ENCODE measurements around the gene RABGAP1L. TPM values are rescaled to one million over a fixed set of nuclear protein-coding genes. Genes with fewer than 3 reads are reported as not detected.
"Not testable (repeated sequence)": the region's sequence is repeated elsewhere in the genome, so short reads cannot be mapped to it uniquely, and the experiment has no call there.

Gene RABGAP1L
- total RNA-seq, 1 experiment from 2014 or later = 31.2 TPM

DNA sequence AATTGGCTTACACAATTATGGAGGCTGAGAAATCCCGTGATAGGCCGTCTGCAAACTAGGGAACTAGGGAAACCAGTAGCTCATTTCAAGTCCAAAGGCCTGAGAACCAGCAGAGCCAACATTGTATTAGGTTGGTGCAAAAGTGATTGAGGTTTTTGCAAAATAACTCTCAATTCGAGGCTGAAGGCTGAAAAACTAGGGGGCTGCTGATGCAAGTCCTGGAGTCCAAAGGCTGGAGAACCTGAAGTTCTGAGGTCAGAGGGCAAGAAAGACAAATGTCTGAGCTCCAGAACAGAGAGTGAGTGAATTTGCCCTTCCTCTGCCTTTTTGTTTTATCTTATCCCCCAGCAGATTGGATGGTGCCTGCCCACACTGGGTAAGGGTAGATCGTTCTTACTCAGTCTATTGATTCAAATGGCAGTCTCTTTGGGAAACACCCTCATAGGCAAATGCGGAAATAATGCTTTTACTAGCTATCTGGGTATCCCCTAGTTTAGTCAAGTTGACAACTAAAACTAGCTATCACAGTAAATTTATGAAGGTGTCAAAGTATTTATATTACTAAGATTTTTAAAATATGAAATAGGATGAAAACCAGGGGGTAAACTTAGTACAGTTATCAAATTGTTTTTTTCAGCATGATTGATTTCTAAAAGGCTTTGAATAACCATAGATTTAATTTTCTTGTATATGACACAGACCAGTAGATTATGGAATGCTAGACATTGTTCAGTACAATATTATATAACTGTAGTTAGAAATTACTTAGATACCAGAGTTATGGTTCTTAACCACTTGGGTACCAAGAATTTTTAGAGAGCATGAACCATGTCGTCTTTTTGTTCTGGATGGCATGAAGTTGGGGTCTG lies 15.4 kb downstream of the RABGAP1L start:
- no peak for DNase-seq (ENCODE audit: low read depth, low spot score)
- in situ Hi-C loops (cut with HindIII; ENCODE audit: low pct_unique_long_range_greater_than_20kb, low sequenced_read_pairs) = no loop called here

- in situ Hi-C loops (cut with HindIII; ENCODE audit: low pct_unique_long_range_greater_than_20kb, low sequenced_read_pairs); DNase-seq (ENCODE audit: low read depth, low spot score): not testable (repeated sequence)
These were observed 19.1 kb downstream of the RABGAP1L start for GRCh38 chr1:174178459-174178858.

DNA sequence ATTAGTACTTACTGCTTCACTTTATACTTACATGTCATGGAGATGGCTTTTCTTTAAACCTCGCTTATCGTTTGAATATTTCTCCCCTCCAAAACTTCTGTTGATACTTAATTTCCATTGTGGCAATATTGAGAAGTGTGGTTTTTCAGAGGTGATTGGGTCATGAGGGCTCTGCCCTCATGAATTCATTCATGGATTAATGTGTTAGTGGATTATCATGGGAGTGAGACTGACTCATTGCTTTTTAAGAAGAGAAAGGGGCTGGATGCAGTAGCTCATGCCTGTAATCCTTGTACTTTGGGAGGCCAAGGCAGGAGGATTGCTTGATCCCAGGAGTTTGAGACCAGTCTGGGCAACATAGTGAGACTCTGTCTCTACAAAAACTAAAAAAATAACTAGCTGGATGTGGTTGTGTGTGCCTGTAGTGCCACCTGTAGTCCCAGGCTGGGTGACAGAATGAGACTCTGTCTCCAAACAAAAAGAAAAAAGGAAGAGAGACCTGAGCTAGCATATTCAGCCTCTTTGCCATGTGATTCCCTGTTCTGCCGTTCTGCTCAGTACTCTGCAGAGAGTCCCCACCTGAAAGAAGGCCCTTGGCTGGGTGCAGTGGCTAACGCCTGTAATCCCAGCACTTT lies 30.2 kb downstream of the RABGAP1L start:
- in situ Hi-C loops (cut with HindIII; ENCODE audit: low pct_unique_long_range_greater_than_20kb, low sequenced_read_pairs) = no loop called here
- no peak for DNase-seq (ENCODE audit: low read depth, low spot score)

DNA sequence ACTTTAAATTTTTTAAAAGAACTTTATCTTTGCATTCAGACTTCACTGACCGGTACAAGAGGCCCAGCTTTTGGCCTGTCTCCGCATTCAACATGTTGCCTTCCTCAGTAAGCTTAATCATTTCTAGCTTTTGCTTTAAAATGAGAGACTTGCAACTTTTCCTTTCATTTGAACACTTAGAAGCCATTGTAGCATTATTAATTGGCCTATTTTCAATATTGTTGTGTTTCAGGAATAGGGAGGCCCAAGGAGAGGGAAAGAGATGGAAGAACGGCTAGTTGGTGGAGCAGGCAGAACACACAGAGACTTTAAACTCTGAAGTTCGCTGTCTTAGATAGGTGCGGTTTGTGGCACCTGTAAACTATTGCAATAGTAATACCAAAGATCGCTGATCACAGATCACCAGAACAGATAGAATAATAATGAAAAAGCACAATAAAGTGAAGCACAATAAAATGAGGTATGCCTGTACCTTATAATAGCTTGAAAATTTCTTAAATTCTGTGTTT lies 31.4 kb downstream of the RABGAP1L start:
- in situ Hi-C loops (cut with HindIII; ENCODE audit: low pct_unique_long_range_greater_than_20kb, low sequenced_read_pairs) = no loop called here
- DNase-seq (ENCODE audit: low read depth, low spot score) = no peak

- in situ Hi-C loops (cut with HindIII; ENCODE audit: low pct_unique_long_range_greater_than_20kb, low sequenced_read_pairs) = no loop called here
- no peak for DNase-seq (ENCODE audit: low read depth, low spot score)
These were observed 32.1 kb downstream of the RABGAP1L start for GRCh38 chr1:174191349-174191862.

GRCh38 chr1:174194461-174194860 lies 35.1 kb downstream of the RABGAP1L start:
- no peak for DNase-seq (ENCODE audit: low read depth, low spot score)
- in situ Hi-C loops (cut with HindIII; ENCODE audit: low pct_unique_long_range_greater_than_20kb, low sequenced_read_pairs) = no loop called here

DNA sequence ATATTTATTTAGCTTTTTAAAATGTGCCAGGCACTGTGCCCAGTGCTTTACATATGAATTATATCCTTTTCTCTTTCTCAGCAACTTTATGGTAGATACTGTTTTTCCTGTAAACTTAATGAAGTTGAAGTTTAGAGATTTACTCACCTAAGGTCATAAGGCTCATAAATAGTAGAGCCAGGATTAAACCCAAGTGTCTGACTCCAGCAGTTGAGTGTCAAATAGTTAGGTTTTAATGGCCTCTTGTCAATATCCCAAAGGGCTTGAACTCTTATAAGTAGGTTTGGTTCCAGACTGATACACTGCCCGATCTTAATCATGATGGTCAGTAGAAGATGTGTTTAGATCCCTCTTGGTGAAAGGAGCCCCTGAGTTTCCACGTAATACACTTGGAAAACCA lies 37.8 kb downstream of the RABGAP1L start:
- in situ Hi-C loops (cut with HindIII; ENCODE audit: low pct_unique_long_range_greater_than_20kb, low sequenced_read_pairs) = no loop called here

DNA sequence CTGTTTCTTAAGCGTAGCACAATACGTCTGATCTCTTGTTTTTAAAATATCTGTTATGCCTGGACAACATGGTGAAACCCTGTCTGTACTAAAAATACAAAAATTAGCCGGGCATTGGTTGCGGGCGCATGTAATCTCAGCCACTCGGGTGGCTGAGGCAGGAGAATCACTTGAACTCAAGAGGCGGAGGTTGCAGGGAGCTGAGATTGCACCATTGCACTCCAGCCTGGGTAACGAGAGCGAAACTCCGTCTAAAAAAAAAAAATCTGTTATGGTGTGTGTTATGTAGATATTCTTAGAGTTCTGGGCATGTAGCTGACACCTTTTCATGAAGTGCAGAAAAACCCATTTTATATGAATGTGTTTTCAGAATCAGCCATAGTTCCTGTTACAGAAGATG lies 38.2 kb downstream of the RABGAP1L start:
- in situ Hi-C loops (cut with HindIII; ENCODE audit: low pct_unique_long_range_greater_than_20kb, low sequenced_read_pairs) = no loop called here
- DNase-seq (ENCODE audit: low read depth, low spot score) = no peak

More for the DNA sequence above, 37.8 kb downstream of the RABGAP1L start:
- no peak for DNase-seq (ENCODE audit: low read depth, low spot score)

GRCh38 chr1:174198202-174198601 lies 38.9 kb downstream of the RABGAP1L start:
- in situ Hi-C loops (cut with HindIII; ENCODE audit: low pct_unique_long_range_greater_than_20kb, low sequenced_read_pairs) = no loop called here
- no peak for DNase-seq (ENCODE audit: low read depth, low spot score)

DNA sequence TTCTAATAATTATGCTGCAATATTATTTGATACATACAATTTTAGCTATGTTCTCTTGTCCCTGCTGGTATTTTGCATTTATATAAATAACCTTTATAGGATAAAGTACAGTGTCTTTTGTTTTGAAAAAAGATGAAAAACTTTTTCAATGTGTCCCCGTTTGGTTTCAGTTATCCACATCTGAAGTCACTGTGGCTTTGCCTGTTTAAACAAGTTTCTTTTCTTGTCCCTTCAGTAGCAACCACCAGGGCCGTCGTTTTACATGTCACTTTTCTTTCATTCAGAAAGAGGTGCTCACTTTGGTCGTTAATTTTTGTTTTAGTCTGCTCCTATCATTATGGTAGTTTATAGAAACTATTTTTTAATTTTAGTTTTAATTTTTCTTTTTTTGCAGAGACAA lies 41.4 kb downstream of the RABGAP1L start:
- in situ Hi-C loops (cut with HindIII; ENCODE audit: low pct_unique_long_range_greater_than_20kb, low sequenced_read_pairs) = no loop called here
- DNase-seq (ENCODE audit: low read depth, low spot score) = no peak

DNA sequence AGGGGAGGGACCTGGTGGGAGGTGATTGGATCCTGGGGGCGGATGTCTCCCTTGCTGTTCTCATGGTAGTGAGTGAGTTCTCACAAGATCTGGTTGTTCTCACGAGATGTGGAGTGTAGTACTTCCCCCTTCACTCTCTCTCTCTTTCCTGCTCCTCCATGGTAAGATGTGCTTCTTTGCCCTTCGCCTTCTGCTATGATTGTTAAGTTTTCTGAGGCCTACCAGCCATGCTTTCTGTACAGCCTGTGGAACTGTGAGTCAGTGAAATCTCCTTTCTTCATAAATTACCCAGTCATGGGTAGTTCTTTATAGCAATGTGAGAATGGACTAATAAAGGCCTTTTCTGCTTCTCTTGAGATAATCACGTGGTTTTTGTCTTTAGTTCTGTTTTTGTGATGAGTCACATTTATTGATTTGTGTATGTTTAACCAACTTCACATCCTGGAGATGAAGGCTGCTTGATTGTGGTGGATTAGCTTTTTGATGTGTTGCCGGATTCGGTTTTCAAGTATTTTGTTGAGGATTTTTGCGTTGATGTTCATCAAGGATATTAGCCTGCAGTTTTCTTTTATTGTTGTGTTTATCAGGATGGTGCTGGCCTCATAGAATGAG lies 45.5 kb downstream of the RABGAP1L start:
- peak; percentile 16 for DNase-seq (ENCODE audit: low read depth, low spot score)
- in situ Hi-C loops (cut with HindIII; ENCODE audit: low pct_unique_long_range_greater_than_20kb, low sequenced_read_pairs) = no loop called here

DNA sequence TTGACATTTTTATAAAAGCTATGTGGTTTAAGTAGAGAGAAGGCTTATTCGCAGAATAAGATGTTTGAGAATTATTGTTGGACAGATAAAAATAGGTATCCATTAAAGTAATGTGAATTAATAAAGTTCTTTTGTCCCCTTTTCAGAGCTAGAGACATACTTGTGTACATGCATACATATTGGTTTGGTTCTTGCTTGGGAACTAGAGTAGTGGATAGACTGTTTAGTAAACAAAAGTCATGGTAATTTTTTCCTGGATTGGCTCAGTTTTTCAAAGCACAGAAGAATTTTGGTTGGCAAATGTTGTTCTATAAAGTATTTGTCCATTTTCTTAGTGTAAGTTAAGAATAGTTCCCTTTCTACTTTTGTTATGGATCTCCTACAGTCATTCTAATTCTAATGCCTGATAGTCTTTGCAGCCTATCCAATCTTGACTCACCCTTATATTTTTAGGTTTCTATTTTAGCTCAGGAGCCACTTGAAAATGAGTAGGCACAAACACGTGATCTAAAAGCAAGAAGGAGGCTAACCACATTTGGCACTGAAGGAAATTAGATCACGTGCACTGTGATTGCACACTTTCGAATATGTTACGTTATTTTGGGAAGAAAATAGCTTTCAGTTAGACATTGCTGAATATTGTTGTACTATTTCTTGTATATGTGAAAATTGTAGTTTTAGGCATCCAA lies 47.0 kb downstream of the RABGAP1L start:
- DNase-seq (ENCODE audit: low read depth, low spot score) = no peak
- in situ Hi-C loops (cut with HindIII; ENCODE audit: low pct_unique_long_range_greater_than_20kb, low sequenced_read_pairs) = no loop called here

DNA sequence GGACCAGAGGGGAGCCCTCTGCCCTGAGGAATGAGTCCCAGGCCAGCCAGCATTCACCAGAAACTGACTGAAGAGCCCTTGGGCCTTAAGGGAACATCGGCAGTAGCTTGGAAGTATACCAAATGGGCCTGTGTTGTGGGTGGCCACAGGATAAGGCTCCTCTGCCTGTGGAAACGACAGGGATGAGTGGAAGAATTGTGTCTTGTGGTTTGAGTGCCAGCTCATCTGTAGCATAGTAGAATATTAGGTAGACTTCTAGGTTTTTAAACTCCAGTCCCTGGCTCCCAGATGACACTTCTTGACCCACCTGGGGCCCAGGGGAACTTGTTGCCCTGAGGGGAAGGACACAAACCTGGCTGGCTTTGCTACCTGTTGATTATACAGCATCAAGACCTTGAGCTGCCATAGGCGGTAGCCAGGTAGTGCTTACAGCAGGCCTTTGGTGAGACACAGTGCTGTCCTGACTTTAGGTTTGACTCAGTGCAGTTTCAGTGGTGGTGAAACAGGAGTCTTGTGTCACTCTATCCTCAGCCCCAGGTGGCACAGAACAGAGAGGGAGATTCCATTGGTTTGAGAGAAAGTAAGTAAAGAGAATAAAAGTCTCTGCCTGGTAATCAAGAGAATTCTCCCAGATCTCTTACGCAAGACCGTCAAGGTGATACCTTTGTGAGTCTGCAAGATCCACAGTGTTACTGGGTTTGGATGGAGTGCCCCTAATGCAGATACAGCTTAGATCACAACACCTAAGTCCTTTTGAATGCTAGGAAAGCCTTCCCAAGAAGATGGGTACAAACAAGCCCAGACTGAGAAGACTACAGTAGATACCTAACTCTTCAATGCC lies 50.2 kb downstream of the RABGAP1L start:
- in situ Hi-C loops (cut with HindIII; ENCODE audit: low pct_unique_long_range_greater_than_20kb, low sequenced_read_pairs) = no loop called here
- DNase-seq (ENCODE audit: low read depth, low spot score) = no peak

DNA sequence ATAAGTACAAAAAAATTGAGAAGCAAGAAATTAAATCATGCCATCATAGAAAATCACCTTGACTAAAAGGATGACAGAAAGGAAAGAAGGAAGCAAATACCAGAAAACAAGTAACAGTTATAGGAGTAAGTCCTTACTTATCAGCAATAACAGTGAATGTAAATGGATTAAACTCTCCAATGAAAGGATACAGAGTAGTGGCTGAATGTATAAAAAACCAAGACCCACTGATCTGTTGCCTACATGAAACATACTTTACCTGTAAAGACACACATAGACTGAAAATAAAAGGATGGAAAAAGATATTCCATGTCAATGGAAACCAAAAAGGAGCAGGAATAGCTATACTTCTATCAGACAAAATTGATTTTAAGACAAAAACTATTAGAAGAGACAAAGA lies 52.2 kb downstream of the RABGAP1L start:
- in situ Hi-C loops (cut with HindIII; ENCODE audit: low pct_unique_long_range_greater_than_20kb, low sequenced_read_pairs) = no loop called here
- DNase-seq (ENCODE audit: low read depth, low spot score) = no peak

- in situ Hi-C loops (cut with HindIII; ENCODE audit: low pct_unique_long_range_greater_than_20kb, low sequenced_read_pairs) = no loop called here
- DNase-seq (ENCODE audit: low read depth, low spot score) = no peak
These were observed 56.4 kb downstream of the RABGAP1L start for GRCh38 chr1:174215766-174216165.

- no peak for DNase-seq (ENCODE audit: low read depth, low spot score)
- in situ Hi-C loops (cut with HindIII; ENCODE audit: low pct_unique_long_range_greater_than_20kb, low sequenced_read_pairs) = no loop called here
These were observed 57.9 kb downstream of the RABGAP1L start for GRCh38 chr1:174217248-174217647.
